HFFc6 (cell line): ENCODE results near the gene ICA1L. TPM values are rescaled to one million over a fixed set of nuclear protein-coding genes. Genes with fewer than 3 reads are reported as not detected.

Experiments
- DNase-seq: peaks from one replicate; pipeline ENCODE4 v3.0.0-alpha.2; 2018
- H3K27ac Mint-ChIP-seq: 2 replicates; pipeline ENCODE4 v1.8.0; 2020; ENCODE audit warnings: mild to moderate bottlenecking, mixed read lengths
- H3K27me3 Mint-ChIP-seq: 2 replicates; pipeline ENCODE4 v1.8.0; 2021; ENCODE audit warnings: mild to moderate bottlenecking, moderate library complexity, mixed read lengths; ENCODE audit not compliant: insufficient read depth
- H3K36me3 Mint-ChIP-seq: 2 replicates; pipeline ENCODE4 v1.8.0; 2021; ENCODE audit warnings: low read depth, mixed read lengths
- H3K4me1 Mint-ChIP-seq: 2 replicates; pipeline ENCODE4 v1.8.0; 2020; ENCODE audit warnings: low read depth, mixed read lengths
- H3K4me3 Mint-ChIP-seq: 2 replicates; pipeline ENCODE4 v1.8.0; 2020; ENCODE audit warnings: mild to moderate bottlenecking, moderate library complexity, mixed read lengths
- H3K9me3 Mint-ChIP-seq: 2 replicates; pipeline ENCODE4 v1.8.0; 2020; ENCODE audit warnings: mild to moderate bottlenecking, mixed read lengths
- CTCF ChIP-seq: fragments of 200-600 bp; sonication (generic); IDR thresholded peaks from 2 replicates; pipeline ENCODE4 v1.5.0; 2021; ENCODE audit warnings: antibody characterized with exemption, mild to moderate bottlenecking
- total RNA-seq, 6 experiments: library from RNA; stranded (reverse); fragmentation: NEBNext Ultra II Directional; extraction: Animal tissue kit (Norgen Biotek cat#: 25700); gene quantifications; 2 replicates in 1 of 6; 3 replicates in 5 of 6; pipeline ENCODE4 v1.2.3, GENCODE V29; 2021

Gene ICA1L
- total RNA-seq, 6 experiments from 2014 or later = 2.6 to 4.5 (median 3.2) TPM

- H3K4me3 Mint-ChIP-seq = no peak overlapping the region
- H3K27ac Mint-ChIP-seq = no peak overlapping the region
Measured at GRCh38 chr2:202749477-202749876, 122.1 kb downstream of the ICA1L start.

DNA sequence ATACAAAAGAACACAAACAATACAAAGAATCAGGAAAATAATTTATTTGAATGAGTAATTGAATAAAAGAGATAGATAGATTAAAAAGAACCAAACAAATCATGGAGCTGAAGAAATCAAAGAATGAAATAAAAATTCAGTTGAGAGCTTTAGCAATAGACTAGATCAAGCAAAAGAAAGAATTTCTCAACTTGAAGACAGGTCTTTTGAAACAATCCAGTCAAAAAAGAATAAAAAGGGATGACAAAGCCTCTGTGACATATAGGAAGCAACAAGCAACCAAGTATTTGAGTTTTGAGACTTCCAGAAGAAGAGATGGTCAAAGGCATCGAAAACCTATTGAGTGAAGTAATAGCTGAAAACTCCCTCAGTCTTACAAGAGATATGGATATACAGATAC lies 128.0 kb downstream of the ICA1L start:
- Mint-ChIP-seq H3K4me1 (no peaks in the 10 kb centered on the region), H3K27me3 (peaks cover 3% of the 10 kb centered on the region), H3K9me3 (peaks cover 14% of the 10 kb centered on the region; the same call in 1 of the 2 replicates), H3K36me3 (peaks cover 10% of the 10 kb centered on the region; the same call in 1 of the 2 replicates), H3K4me3 (no peak overlapping the region), H3K27ac (no peak overlapping the region)
- no peak for DNase-seq
- no peak for TF ChIP-seq CTCF

More at GRCh38 chr2:202749477-202749876, 122.1 kb downstream of the ICA1L start:
- peaks cover under 1% of the 10 kb centered on the region; the same call in 1 of the 2 replicates for H3K9me3 Mint-ChIP-seq
- peaks cover 3% of the 10 kb centered on the region for H3K27me3 Mint-ChIP-seq
- H3K4me1 Mint-ChIP-seq = no peaks in the 10 kb centered on the region
- H3K36me3 Mint-ChIP-seq = no peaks in the 10 kb centered on the region
- no peak for TF ChIP-seq CTCF
- DNase-seq = no peak

- Mint-ChIP-seq H3K27me3 (no peaks in the 10 kb centered on the region; the same call in 1 of the 2 replicates), H3K36me3 (peaks cover 14% of the 10 kb centered on the region), H3K4me1 (no peaks in the 10 kb centered on the region), H3K9me3 (peaks cover 18% of the 10 kb centered on the region), H3K27ac (no peak overlapping the region), H3K4me3 (no peak overlapping the region)
- no peak for DNase-seq
- TF ChIP-seq CTCF = no peak
Measured at GRCh38 chr2:202736826-202737225, 134.7 kb downstream of the ICA1L start.

DNA sequence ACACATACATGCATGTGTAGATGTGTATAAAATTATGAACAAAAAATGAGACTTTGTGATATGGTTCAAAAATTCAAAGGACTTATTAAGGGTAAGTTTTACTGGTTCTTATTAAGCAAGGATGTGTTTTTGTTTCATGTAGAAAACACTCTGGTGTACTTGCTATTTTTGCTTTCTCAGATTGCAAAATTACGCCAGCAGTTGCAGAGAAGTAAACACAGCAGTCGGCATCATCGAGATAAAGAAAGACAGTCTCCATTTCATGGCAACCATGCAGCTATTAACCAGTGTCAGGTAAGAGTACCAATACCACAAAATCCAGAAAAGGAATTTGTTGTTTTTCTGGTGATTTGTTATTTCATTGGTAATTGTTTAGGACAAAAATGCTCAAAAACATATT lies 145.5 kb downstream of the ICA1L start:
- no peaks in the 10 kb centered on the region for H3K36me3 Mint-ChIP-seq
- H3K27ac Mint-ChIP-seq = no peak overlapping the region
- peaks cover 6% of the 10 kb centered on the region for H3K4me1 Mint-ChIP-seq
- H3K9me3 Mint-ChIP-seq = no peaks in the 10 kb centered on the region
- DNase-seq = no peak
- no peak for TF ChIP-seq CTCF
- H3K27me3 Mint-ChIP-seq = no peaks in the 10 kb centered on the region
- no peak overlapping the region for H3K4me3 Mint-ChIP-seq

DNA sequence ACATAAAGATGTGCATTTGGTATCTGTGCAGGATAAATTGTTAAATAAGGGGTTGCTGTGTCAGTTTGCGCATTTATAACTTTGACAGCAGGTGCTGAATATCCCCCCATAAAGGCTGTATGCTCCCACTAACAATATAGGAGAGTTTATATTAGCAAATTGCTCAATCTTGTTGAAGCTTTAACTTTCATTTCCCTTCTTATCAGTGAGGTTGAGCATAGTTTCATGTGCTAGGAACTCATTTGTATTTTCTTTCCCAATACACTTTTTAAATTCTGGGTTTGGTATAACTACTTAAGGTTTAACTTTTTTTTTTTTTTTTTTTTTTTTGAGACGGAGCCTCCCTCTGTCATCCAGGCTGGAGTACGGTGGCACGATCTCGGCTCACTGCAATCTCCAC lies 147.8 kb downstream of the ICA1L start:
- H3K36me3 Mint-ChIP-seq = no peaks in the 10 kb centered on the region
- H3K27me3 Mint-ChIP-seq = no peaks in the 10 kb centered on the region
- peaks cover 9% of the 10 kb centered on the region for H3K4me1 Mint-ChIP-seq
- no peak overlapping the region for H3K4me3 Mint-ChIP-seq
- H3K9me3 Mint-ChIP-seq = no peaks in the 10 kb centered on the region
- no peak for DNase-seq
- no peak overlapping the region for H3K27ac Mint-ChIP-seq
- TF ChIP-seq CTCF = no peak

Other genes starting within 250 kb of the ICA1L start
- gene FAM117B, start 236.8 kb downstream of the ICA1L start, total RNA-seq = 1 to 10 TPM in 1 of 6 experiments, under 1 TPM in 5; 0.55 to 1.2 (median 0.87) TPM
- gene WDR12, start 39.9 kb upstream of the ICA1L start, total RNA-seq = 10 to 100 TPM; 48.4 to 77.0 (median 56.1) TPM
- gene CARF, start 40.5 kb upstream of the ICA1L start, total RNA-seq = 1 to 10 TPM; 2.2 to 5.7 (median 4.2) TPM
- 10 to 100 TPM; 17.7 to 29.2 (median 23.8) TPM for gene NBEAL1, start 143.1 kb upstream of the ICA1L start, total RNA-seq